ENCODE measurements around the gene CACNA1D.

Gene CACNA1D

GRCh38 chr3:53728606-53729005 is 234.2 kb downstream of the CACNA1D start:
- Histone ChIP-seq H3K27ac (no peak overlapping the region), H3K4me3 (no peak overlapping the region)
- TF ChIP-seq, protein P1, sequence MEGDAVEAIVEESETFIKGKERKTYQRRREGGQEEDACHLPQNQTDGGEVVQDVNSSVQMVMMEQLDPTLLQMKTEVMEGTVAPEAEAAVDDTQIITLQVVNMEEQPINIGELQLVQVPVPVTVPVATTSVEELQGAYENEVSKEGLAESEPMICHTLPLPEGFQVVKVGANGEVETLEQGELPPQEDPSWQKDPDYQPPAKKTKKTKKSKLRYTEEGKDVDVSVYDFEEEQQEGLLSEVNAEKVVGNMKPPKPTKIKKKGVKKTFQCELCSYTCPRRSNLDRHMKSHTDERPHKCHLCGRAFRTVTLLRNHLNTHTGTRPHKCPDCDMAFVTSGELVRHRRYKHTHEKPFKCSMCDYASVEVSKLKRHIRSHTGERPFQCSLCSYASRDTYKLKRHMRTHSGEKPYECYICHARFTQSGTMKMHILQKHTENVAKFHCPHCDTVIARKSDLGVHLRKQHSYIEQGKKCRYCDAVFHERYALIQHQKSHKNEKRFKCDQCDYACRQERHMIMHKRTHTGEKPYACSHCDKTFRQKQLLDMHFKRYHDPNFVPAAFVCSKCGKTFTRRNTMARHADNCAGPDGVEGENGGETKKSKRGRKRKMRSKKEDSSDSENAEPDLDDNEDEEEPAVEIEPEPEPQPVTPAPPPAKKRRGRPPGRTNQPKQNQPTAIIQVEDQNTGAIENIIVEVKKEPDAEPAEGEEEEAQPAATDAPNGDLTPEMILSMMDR (IDR thresholded peaks at IDR 0.05) = no peak
- DNase-seq (ENCODE audit: low spot score) = no peak

- no peak for DNase-seq (ENCODE audit: low spot score)
- TF ChIP-seq, protein P1 (IDR thresholded peaks at IDR 0.05) = no peak
These were observed 234.7 kb downstream of the CACNA1D start for GRCh38 chr3:53729159-53729558.

GRCh38 chr3:53729618-53730017 is 235.2 kb downstream of the CACNA1D start:
- TF ChIP-seq, protein P1 (IDR thresholded peaks at IDR 0.05) = no peak
- Histone ChIP-seq H3K4me3 (no peak overlapping the region), H3K27ac (no peak overlapping the region)
- no peak for DNase-seq (ENCODE audit: low spot score)

More at GRCh38 chr3:53729159-53729558, 234.7 kb downstream of the CACNA1D start:
- no peak overlapping the region for H3K4me3 ChIP-seq
- no peak overlapping the region for H3K27ac ChIP-seq

GRCh38 chr3:53730576-53730975 is 236.2 kb downstream of the CACNA1D start:
- no peak for DNase-seq (ENCODE audit: low spot score)
- TF ChIP-seq, protein P1 (IDR thresholded peaks at IDR 0.05) = no peak
- Histone ChIP-seq H3K27ac (no peak overlapping the region), H3K4me3 (peak overlapping the region; percentile 50)

- TF ChIP-seq, protein P1 (IDR thresholded peaks at IDR 0.05) = no peak
- Histone ChIP-seq H3K27ac (no peak overlapping the region), H3K4me3 (no peak overlapping the region)
- no peak for DNase-seq (ENCODE audit: low spot score)
These were observed 237.7 kb downstream of the CACNA1D start for GRCh38 chr3:53731934-53732624.

GRCh38 chr3:53733446-53733845 is 239.0 kb downstream of the CACNA1D start:
- TF ChIP-seq, protein P1 (IDR thresholded peaks at IDR 0.05) = no peak

GRCh38 chr3:53739966-53740365 is 245.6 kb downstream of the CACNA1D start:
- no peak overlapping the region for H3K4me3 ChIP-seq
- DNase-seq (ENCODE audit: low spot score) = no peak
- TF ChIP-seq, protein P1 (IDR thresholded peaks at IDR 0.05) = no peak
- H3K27ac ChIP-seq = no peak overlapping the region

More at GRCh38 chr3:53733446-53733845, 239.0 kb downstream of the CACNA1D start:
- no peak for DNase-seq (ENCODE audit: low spot score)
- Histone ChIP-seq H3K27ac (no peak overlapping the region), H3K4me3 (no peak overlapping the region)

All from coronary artery (tissue), 2 donors.